Muscle layer of duodenum (tissue), 2 donors: Measurements from ENCODE around the gene TMEM269.

ENCODE experiments used
- H3K27ac ChIP-seq: one replicate; pipeline ENCODE4 v1.7.0; 2013; ENCODE audit warnings: mild to moderate bottlenecking, low read length
- H3K27me3 ChIP-seq: one replicate; pipeline ENCODE4 v1.7.0; 2013; ENCODE audit warnings: low read depth, mild to moderate bottlenecking, control low read depth, low read length
- H3K36me3 ChIP-seq, 2 donors: one replicate each; pipeline ENCODE4 v1.7.0; 2013; ENCODE audit warnings: low read length in 2 of 2, control low read depth in 1 of 2, mild to moderate bottlenecking in 1 of 2; ENCODE audit not compliant: insufficient read depth in 2 of 2, control insufficient read depth in 1 of 2
- H3K4me1 ChIP-seq, 2 donors: one replicate each; pipeline ENCODE4 v1.7.0; 2013; ENCODE audit warnings: low read length in 2 of 2, mild to moderate bottlenecking in 2 of 2, control low read depth in 1 of 2, moderate library complexity in 1 of 2; ENCODE audit not compliant: insufficient read depth in 2 of 2, control insufficient read depth in 1 of 2
- H3K4me3 ChIP-seq, 2 donors: one replicate each; pipeline ENCODE4 v1.7.0; 2013; ENCODE audit warnings: low read length in 2 of 2, low read depth in 1 of 2, mild to moderate bottlenecking in 1 of 2
- H3K9me3 ChIP-seq, 2 donors: one replicate each; pipeline ENCODE4 v1.7.0; 2013; ENCODE audit warnings: low read length in 2 of 2, control low read depth in 1 of 2, mild to moderate bottlenecking in 1 of 2; ENCODE audit not compliant: control insufficient read depth in 1 of 2
- donor health status: healthy.

Gene TMEM269

GRCh38 chr1:42740851-42741580 lies 43.8 kb upstream of the TMEM269 start:
- Histone ChIP-seq H3K27ac (no peak overlapping the region), H3K27me3 (no peaks in the 10 kb centered on the region), H3K9me3 (no peaks in the 10 kb centered on the region), H3K4me1 (no peaks in the 10 kb centered on the region), H3K4me3 (no peak overlapping the region), H3K36me3 (peaks cover 4 to 6% of the 10 kb centered on the region in 2 donors)

GRCh38 chr1:42741706-42742105 lies 43.1 kb upstream of the TMEM269 start:
- Histone ChIP-seq H3K4me3 (no peak overlapping the region), H3K27me3 (no peaks in the 10 kb centered on the region), H3K36me3 (peaks cover 11 to 12% of the 10 kb centered on the region in 2 donors), H3K4me1 (no peaks in the 10 kb centered on the region), H3K9me3 (no peaks in the 10 kb centered on the region), H3K27ac (no peak overlapping the region)

- no peak overlapping the region for H3K27ac ChIP-seq
- no peaks in the 10 kb centered on the region for H3K9me3 ChIP-seq
- H3K27me3 ChIP-seq, result no peaks in the 10 kb centered on the region
- no peak overlapping the region for H3K4me3 ChIP-seq
- peaks cover 15% of the 10 kb centered on the region in 2 donors for H3K36me3 ChIP-seq
- no peaks in the 10 kb centered on the region for H3K4me1 ChIP-seq
Measured at GRCh38 chr1:42742141-42742540, 42.6 kb upstream of the TMEM269 start.

- H3K4me1 ChIP-seq, result no peaks in the 10 kb centered on the region
- peaks cover 16 to 21% of the 10 kb centered on the region in 2 donors for H3K36me3 ChIP-seq
- H3K9me3 ChIP-seq, result no peaks in the 10 kb centered on the region
- no peak overlapping the region for H3K27ac ChIP-seq
- H3K27me3 ChIP-seq, result no peaks in the 10 kb centered on the region
- no peak overlapping the region for H3K4me3 ChIP-seq
Measured at GRCh38 chr1:42742617-42743316, 42.0 kb upstream of the TMEM269 start.

GRCh38 chr1:42743317-42744147 lies 41.3 kb upstream of the TMEM269 start:
- no peaks in the 10 kb centered on the region for H3K4me1 ChIP-seq
- no peak overlapping the region for H3K4me3 ChIP-seq
- no peak overlapping the region for H3K27ac ChIP-seq
- peaks cover 24 to 29% of the 10 kb centered on the region in 2 donors for H3K36me3 ChIP-seq
- H3K9me3 ChIP-seq, result no peaks in the 10 kb centered on the region
- no peaks in the 10 kb centered on the region for H3K27me3 ChIP-seq

- H3K27ac ChIP-seq, result no peak overlapping the region
Measured at GRCh38 chr1:42744148-42744413, 40.7 kb upstream of the TMEM269 start.

GRCh38 chr1:42745851-42746250 lies 38.9 kb upstream of the TMEM269 start:
- H3K4me1 ChIP-seq, result no peaks in the 10 kb centered on the region
- H3K27ac ChIP-seq, result no peak overlapping the region
- H3K4me3 ChIP-seq, result no peak overlapping the region
- peaks cover 38 to 47% of the 10 kb centered on the region in 2 donors for H3K36me3 ChIP-seq
- no peaks in the 10 kb centered on the region for H3K27me3 ChIP-seq
- no peaks in the 10 kb centered on the region for H3K9me3 ChIP-seq

More at GRCh38 chr1:42744148-42744413, 40.7 kb upstream of the TMEM269 start:
- H3K4me1 ChIP-seq, result no peaks in the 10 kb centered on the region
- no peaks in the 10 kb centered on the region for H3K27me3 ChIP-seq
- no peak overlapping the region for H3K4me3 ChIP-seq
- no peaks in the 10 kb centered on the region for H3K9me3 ChIP-seq
- H3K36me3 ChIP-seq, result peaks cover 26 to 34% of the 10 kb centered on the region in 2 donors

- no peaks in the 10 kb centered on the region for H3K9me3 ChIP-seq
- no peak overlapping the region for H3K4me3 ChIP-seq
- H3K4me1 ChIP-seq, result no peaks in the 10 kb centered on the region
- no peaks in the 10 kb centered on the region for H3K27me3 ChIP-seq
- H3K27ac ChIP-seq, result no peak overlapping the region
- H3K36me3 ChIP-seq, result peaks cover 38 to 49% of the 10 kb centered on the region in 2 donors
Measured at GRCh38 chr1:42746436-42747105, 38.2 kb upstream of the TMEM269 start.

GRCh38 chr1:42747125-42747524 lies 37.7 kb upstream of the TMEM269 start:
- no peaks in the 10 kb centered on the region for H3K27me3 ChIP-seq
- H3K9me3 ChIP-seq, result no peaks in the 10 kb centered on the region
- H3K36me3 ChIP-seq, result peaks cover 43 to 54% of the 10 kb centered on the region in 2 donors
- no peaks in the 10 kb centered on the region for H3K4me1 ChIP-seq
- H3K27ac ChIP-seq, result no peak overlapping the region
- no peak overlapping the region for H3K4me3 ChIP-seq

GRCh38 chr1:42748021-42748420 lies 36.8 kb upstream of the TMEM269 start:
- peaks cover 51 to 63% of the 10 kb centered on the region in 2 donors for H3K36me3 ChIP-seq
- no peak overlapping the region for H3K4me3 ChIP-seq
- no peaks in the 10 kb centered on the region for H3K9me3 ChIP-seq
- H3K27ac ChIP-seq, result no peak overlapping the region
- no peaks in the 10 kb centered on the region for H3K27me3 ChIP-seq
- H3K4me1 ChIP-seq, result no peaks in the 10 kb centered on the region
